Mesothelial cell of epicardium (in vitro differentiated cells): Measurements from ENCODE around the gene MYD88. TPM values are rescaled to one million over a fixed set of nuclear protein-coding genes. Genes with fewer than 3 reads are reported as not detected.
A peak's percentile ranks its signal among the peaks of the same experiment; 100 is the strongest.
"Not testable (repeated sequence)": the region's sequence is repeated elsewhere in the genome, so short reads cannot be mapped to it uniquely, and the experiment has no call there.

Source experiments
- DNase-seq, 2 experiments: peaks; one replicate each; pipeline ENCODE4 v3.0.0; 2021; ENCODE audit warnings: low spot score in 2 of 2; ENCODE audit not compliant: unreplicated experiment in 2 of 2
- H3K27ac Mint-ChIP-seq: 2 replicates; pipeline ENCODE4 v1.8.0; 2021; ENCODE audit warnings: mixed read lengths
- H3K27me3 Mint-ChIP-seq: 2 replicates; pipeline ENCODE4 v1.8.0; 2021; ENCODE audit warnings: low read depth, mixed read lengths
- H3K36me3 Mint-ChIP-seq: 2 replicates; pipeline ENCODE4 v1.8.0; 2021; ENCODE audit warnings: mixed read lengths
- H3K4me1 Mint-ChIP-seq: 2 replicates; pipeline ENCODE4 v1.8.0; 2021; ENCODE audit warnings: mixed read lengths
- H3K4me3 Mint-ChIP-seq: 2 replicates; pipeline ENCODE4 v1.8.0; 2021; ENCODE audit warnings: mild to moderate bottlenecking, moderate library complexity, mixed read lengths
- H3K9me3 Mint-ChIP-seq: 2 replicates; pipeline ENCODE4 v1.8.0; 2021; ENCODE audit warnings: mixed read lengths
- CTCF ChIP-seq: fragments of 200-600 bp; sonication (generic); IDR thresholded peaks from one replicate; pipeline ENCODE4 v1.5.0; 2021; ENCODE audit warnings: antibody characterized with exemption; ENCODE audit not compliant: unreplicated experiment
- total RNA-seq: library from RNA; stranded (reverse); gene quantifications from 3 replicates; pipeline ENCODE4 v1.2.1, GENCODE V29; 2021

The MYD88 gene
- total RNA-seq, 1 donor from 2014 or later, result 27.3 TPM

DNA sequence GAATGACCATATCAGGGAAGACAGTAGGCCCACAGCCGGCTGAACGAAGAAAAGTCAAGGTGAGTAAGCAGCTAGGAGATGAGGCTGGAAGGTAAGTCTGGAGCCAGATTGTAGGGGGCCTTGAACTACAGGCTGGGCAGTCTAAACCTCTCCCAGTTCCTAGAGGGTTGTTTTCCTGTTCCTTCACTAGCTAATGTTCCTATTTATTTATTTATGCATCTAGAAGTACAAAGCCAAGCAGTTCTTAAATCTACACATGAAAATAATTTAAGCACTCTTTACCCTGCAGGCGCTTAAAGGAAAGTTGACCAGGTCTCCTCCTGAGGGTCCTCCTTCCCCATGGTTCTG is 5.3 kb upstream of the MYD88 start:
- Mint-ChIP-seq H3K27me3 (no peaks in the 10 kb centered on the region), H3K4me1 (peaks cover 41% of the 10 kb centered on the region), H3K4me3 (no peak overlapping the region), H3K36me3 (peaks cover 14% of the 10 kb centered on the region), H3K27ac (peak overlapping the region; percentile 4), H3K9me3 (no peaks in the 10 kb centered on the region)
- DNase-seq, result no peak
- TF ChIP-seq CTCF, result no peak

- Mint-ChIP-seq H3K27ac (peak overlapping the region; percentile 4), H3K4me3 (no peak overlapping the region)
- no peak for DNase-seq
Observed at GRCh38 chr3:38133557-38134405, 4.7 kb upstream of the MYD88 start.

GRCh38 chr3:38134517-38135143 is 3.8 kb upstream of the MYD88 start:
- H3K4me1 Mint-ChIP-seq, result peaks cover 51% of the 10 kb centered on the region
- peak overlapping the region; percentile 28 for H3K27ac Mint-ChIP-seq
- H3K9me3 Mint-ChIP-seq, DNase-seq, H3K27me3 Mint-ChIP-seq: not testable (repeated sequence)
- peaks cover 13% of the 10 kb centered on the region for H3K36me3 Mint-ChIP-seq
- H3K4me3 Mint-ChIP-seq, result peak overlapping the region; percentile 88

More at GRCh38 chr3:38133557-38134405, 4.7 kb upstream of the MYD88 start:
- Mint-ChIP-seq H3K36me3 (peaks cover 14% of the 10 kb centered on the region), H3K4me1 (peaks cover 43% of the 10 kb centered on the region), H3K9me3 (no peaks in the 10 kb centered on the region), H3K27me3 (no peaks in the 10 kb centered on the region)
- TF ChIP-seq CTCF, result no peak

DNA sequence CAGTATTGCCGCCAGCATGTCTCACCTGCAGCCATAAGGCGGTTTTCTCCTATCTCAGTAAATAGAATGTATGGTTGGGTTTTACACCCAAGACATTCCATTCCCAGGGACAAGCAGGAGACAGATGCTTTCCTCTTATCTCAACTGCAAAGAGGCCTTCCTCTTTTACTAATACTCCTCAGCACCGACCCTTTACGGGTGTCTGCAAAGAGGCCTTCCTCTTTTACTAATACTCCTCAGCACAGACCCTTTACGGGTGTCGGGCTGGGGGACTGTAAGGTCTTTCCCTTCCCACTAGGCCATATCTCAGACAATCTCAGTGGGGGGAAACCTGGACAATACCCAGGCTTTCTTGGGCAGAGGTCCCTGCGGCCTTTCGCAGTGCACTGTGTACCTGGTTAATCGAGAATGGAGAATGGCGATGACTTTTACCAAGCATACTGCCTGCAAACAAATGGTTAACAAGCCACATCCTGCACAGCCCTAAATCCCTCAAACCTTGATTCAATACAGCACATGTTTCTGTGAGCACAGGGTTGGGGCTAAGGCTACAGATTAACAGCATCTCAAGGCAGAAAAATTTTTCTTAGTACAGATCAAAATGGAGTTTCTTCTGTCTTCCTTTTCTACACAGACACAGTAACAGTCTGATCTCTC is 2.7 kb upstream of the MYD88 start:
- peak overlapping the region; percentile 88 for H3K4me3 Mint-ChIP-seq
- peak overlapping the region; percentile 85 for H3K27ac Mint-ChIP-seq
- H3K36me3 Mint-ChIP-seq, DNase-seq, H3K27me3 Mint-ChIP-seq, H3K9me3 Mint-ChIP-seq: not testable (repeated sequence)
- H3K4me1 Mint-ChIP-seq, result peaks cover 56% of the 10 kb centered on the region

DNA sequence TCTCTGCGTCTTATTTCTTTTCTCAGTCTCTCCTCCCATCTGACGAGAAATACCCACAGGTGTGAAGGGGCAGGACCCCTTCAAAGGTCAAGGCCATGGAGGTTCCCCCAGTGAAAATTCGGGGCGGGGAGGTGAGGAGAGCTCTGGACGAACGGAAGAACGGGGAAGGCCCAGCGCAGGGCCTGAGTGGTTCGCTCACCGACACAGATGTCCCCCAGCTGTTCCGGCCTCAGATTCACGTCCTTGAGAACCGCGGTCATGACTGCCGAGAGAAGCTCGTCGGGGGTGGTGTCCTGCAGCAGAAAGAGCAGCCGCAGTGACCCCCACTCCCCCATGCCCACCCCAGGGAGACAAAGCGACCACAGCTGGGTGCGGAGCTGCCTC is 2.1 kb upstream of the MYD88 start:
- H3K36me3 Mint-ChIP-seq, result peaks cover 7% of the 10 kb centered on the region
- H3K4me3 Mint-ChIP-seq, result peak overlapping the region; percentile 88
- H3K4me1 Mint-ChIP-seq, result peaks cover 56% of the 10 kb centered on the region
- TF ChIP-seq CTCF, result no peak
- peak overlapping the region; percentile 85 for H3K27ac Mint-ChIP-seq
- H3K9me3 Mint-ChIP-seq, result no peaks in the 10 kb centered on the region
- no peaks in the 10 kb centered on the region for H3K27me3 Mint-ChIP-seq
- DNase-seq, result peak in 1 of 2 experiments; percentile 52

DNA sequence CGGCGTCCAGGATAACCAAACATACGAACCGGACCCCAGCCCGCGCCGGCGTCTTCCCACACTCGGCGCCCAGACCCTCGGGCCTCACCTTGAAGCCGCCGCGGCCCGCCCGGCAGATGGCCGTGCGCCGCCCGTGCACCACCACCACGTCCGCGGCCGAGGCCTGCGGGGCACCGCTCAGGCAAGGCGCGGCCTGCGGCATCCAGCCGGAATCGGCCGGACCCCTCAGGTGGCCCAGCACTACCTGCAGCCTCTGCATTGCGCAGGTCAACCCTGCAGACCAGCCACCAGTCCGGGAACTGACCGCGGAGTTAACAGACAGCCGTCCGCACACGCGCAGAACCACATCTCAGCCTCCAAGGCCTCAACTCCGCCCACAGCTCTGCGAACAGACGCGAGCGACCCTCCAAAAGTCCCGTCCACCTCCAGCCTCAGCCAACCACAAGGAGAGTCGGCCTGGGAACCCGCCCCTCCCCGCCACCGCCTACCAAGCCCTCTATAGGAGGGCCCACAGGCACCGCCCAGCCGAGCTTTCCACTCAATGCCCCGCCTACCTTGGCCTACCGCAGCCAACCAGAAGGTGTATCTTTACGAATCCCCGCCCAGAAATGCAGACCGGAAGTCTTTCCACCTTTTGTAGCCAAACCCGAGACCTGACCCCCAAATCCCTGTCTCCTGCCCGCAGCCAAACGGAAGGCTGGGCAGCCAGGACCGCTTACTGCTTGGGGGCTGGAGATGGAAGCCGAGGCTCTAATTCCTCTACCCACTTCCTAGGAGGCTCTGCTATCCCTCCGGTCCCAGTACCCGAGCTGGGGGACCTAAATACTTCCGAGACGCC is 1.5 kb upstream of the MYD88 start, which contains the start of gene ACAA1:
Gene ACAA1, minus strand, starts transcription at position 351 of the 838 bp plus-strand sequence. Its CDS starts 92 bp downstream, at position 259.
- H3K9me3 Mint-ChIP-seq, result no peaks in the 10 kb centered on the region
- TF ChIP-seq CTCF, result no peak
- peak within 1 kb of the TSS; percentile 98 for H3K27ac Mint-ChIP-seq
- H3K4me1 Mint-ChIP-seq, result peaks cover 56% of the 10 kb centered on the region
- peaks cover 10% of the 10 kb centered on the region for H3K36me3 Mint-ChIP-seq
- H3K4me3 Mint-ChIP-seq, result peak within 1 kb of the TSS; percentile 88
- peak; percentile 97 to 98 for DNase-seq
- no peaks in the 10 kb centered on the region for H3K27me3 Mint-ChIP-seq
